OCI-LY1 (cell line): Measurements from ENCODE around the gene EDEM2.
"Not testable (repeated sequence)": the region's sequence is repeated elsewhere in the genome, so short reads cannot be mapped to it uniquely, and the experiment has no call there.

Experiments used
- CTCF ChIP-seq: fragments of 200-600 bp; sonication (generic), shearing (Covaris generic); IDR thresholded peaks from 2 replicates; pipeline ENCODE4 v1.5.1; 2017; ENCODE audit warnings: mild to moderate bottlenecking, antibody characterized with exemption, low read length, moderate library complexity, mixed read lengths
- EZH2 ChIP-seq: fragments of 200-600 bp; sonication (generic), shearing (Covaris generic); IDR thresholded peaks from 2 replicates; pipeline ENCODE4 v1.8.0; 2017; ENCODE audit warnings: borderline replicate concordance, mixed run types, mild to moderate bottlenecking, antibody characterized with exemption, low read length, moderate library complexity, mixed read lengths

GRCh38 chr20:35160341-35160740, 13.2 kb upstream of the EDEM2 start:
- not testable (repeated sequence) for TF ChIP-seq CTCF, EZH2
